Spleen (tissue), 11 donors: ENCODE data around the gene SGCA. TPM values are rescaled to one million over a fixed set of nuclear protein-coding genes. Genes with fewer than 3 reads are reported as not detected.
A peak's percentile ranks its signal among the peaks of the same experiment; 100 is the strongest.

Experiments
- DNase-seq: peaks from one replicate; pipeline ENCODE4 v3.0.0-alpha.2; 2020
- H3K27ac ChIP-seq, 8 donors: fragments of 200-600 bp; sonication (generic) in 7 of 8; 1 replicate in 4 of 8; 2 replicates in 4 of 8; pipeline versions ENCODE4 v1.5.0 to v1.8.0; 2016 to 2021; ENCODE audit warnings: inconsistent platforms in 4 of 8, mild to moderate bottlenecking in 4 of 8, moderate library complexity in 1 of 8
- H3K27me3 ChIP-seq, 7 donors: fragments of 200-600 bp; sonication (generic) in 6 of 7; replicated peaks in 1 of 7; 1 replicate in 4 of 7; 2 replicates in 3 of 7; pipeline versions ENCODE4 v1.5.0 to v1.8.0; 2016 to 2021; ENCODE audit warnings: inconsistent platforms in 3 of 7, mild to moderate bottlenecking in 1 of 7
- H3K36me3 ChIP-seq, 6 donors: fragments of 200-600 bp; sonication (generic) in 5 of 6; 1 replicate in 4 of 6; 2 replicates in 2 of 6; pipeline versions ENCODE4 v1.5.0 to v1.8.0; 2016 to 2021; ENCODE audit warnings: inconsistent platforms in 2 of 6
- H3K4me1 ChIP-seq, 6 donors: fragments of 200-600 bp; sonication (generic) in 5 of 6; 1 replicate in 3 of 6; 2 replicates in 3 of 6; pipeline versions ENCODE4 v1.5.0 to v1.8.0; 2016 to 2021; ENCODE audit warnings: inconsistent platforms in 3 of 6
- H3K4me3 ChIP-seq, 8 donors: fragments of 200-600 bp; sonication (generic) in 7 of 8; 1 replicate in 4 of 8; 2 replicates in 4 of 8; pipeline versions ENCODE4 v1.5.0 to v1.8.0; 2016 to 2021; ENCODE audit warnings: inconsistent platforms in 4 of 8, mild to moderate bottlenecking in 4 of 8, moderate library complexity in 2 of 8
- H3K9me3 ChIP-seq, 8 donors: fragments of 200-600 bp; sonication (generic) in 7 of 8; 1 replicate in 4 of 8; 2 replicates in 4 of 8; pipeline versions ENCODE4 v1.5.0 to v1.8.0; 2016 to 2021; ENCODE audit warnings: inconsistent platforms in 4 of 8
- POLR2A ChIP-seq, 3 donors: fragments of 450-650 bp; IDR thresholded peaks; one replicate each; pipeline ENCODE4 v1.5.1; 2017; ENCODE audit warnings: antibody characterized with exemption in 3 of 3, mild to moderate bottlenecking in 1 of 3
- POLR2AphosphoS5 ChIP-seq, 3 donors: sonication (generic); formaldehyde crosslinking; IDR thresholded peaks; one replicate each; pipeline ENCODE4 v1.5.1; 2017; ENCODE audit warnings: antibody characterized with exemption in 3 of 3
- WGBS, 5 donors: extraction: QIAGEN DNeasy Blood & Tissue Kit in 3 of 5; methylation state at CpG; one replicate each; pipeline versions ENCODE4 v1.1.5 to v1.1.7; 2013 to 2018; 5-methylcytosine and 5-hydroxymethylcytosine counted together
- intact Hi-C: fragments of 100-400 bp; cut with DNase I; formaldehyde crosslinking; loops from one replicate; pipeline ENCODE4 v1.15.0; 2023; ENCODE audit warnings: low total_unique reads
- polyA plus RNA-seq, 3 donors: library from polyadenylated mRNA; stranded (reverse); fragments of 200-250 nt; gene quantifications; one replicate each; pipeline ENCODE4 v1.2.1, GENCODE V29; 2013
- total RNA-seq, 7 donors: library from RNA; depleted of rRNA in 3 of 7; stranded (reverse); fragments of >200 nt in 3 of 7; fragmentation: NEBNext Ultra II Directional in 4 of 7; extraction: Animal tissue kit (Norgen Biotek cat#: 25700) in 4 of 7; gene quantifications; one replicate each; pipeline versions ENCODE4 v1.1.0 to v1.2.1, GENCODE V29; 2016 to 2021
- TF ChIP-seq, protein P1 (sequence below), 11 experiments: fragments of 200-600 bp in 7 of 11; fragments of 450-650 bp in 4 of 11; sonication (generic) in 4 of 11; IDR thresholded peaks in 8 of 11; conservative IDR thresholded peaks in 3 of 11; 1 replicate in 7 of 11; 2 replicates in 4 of 11; pipeline versions ENCODE4 v1.4.0 to v1.8.0; 2016 to 2021; ENCODE audit warnings: antibody characterized with exemption in 11 of 11, inconsistent platforms in 4 of 11, mild to moderate bottlenecking in 1 of 11
- donor health status: healthy with polysubstance abuse.
- donor health status: DM: no; HTN: no; CAD: no; lungs with moderate emphysema.
- donor health status: DM: no; HTN: no; CAD: no.
- donor health status: Bipolar disorder and iron deficiency.
- donor health status: healthy.
- donor health status: DM: no; HTN: no; CAD: no.
- donor health status: DM: yes; HTN: yes; CAD: no.

SGCA gene
- total and polyA plus RNA-seq, 10 donors: 1.2 to 5.9 (median 3.7) TPM; not detected in 1

DNA sequence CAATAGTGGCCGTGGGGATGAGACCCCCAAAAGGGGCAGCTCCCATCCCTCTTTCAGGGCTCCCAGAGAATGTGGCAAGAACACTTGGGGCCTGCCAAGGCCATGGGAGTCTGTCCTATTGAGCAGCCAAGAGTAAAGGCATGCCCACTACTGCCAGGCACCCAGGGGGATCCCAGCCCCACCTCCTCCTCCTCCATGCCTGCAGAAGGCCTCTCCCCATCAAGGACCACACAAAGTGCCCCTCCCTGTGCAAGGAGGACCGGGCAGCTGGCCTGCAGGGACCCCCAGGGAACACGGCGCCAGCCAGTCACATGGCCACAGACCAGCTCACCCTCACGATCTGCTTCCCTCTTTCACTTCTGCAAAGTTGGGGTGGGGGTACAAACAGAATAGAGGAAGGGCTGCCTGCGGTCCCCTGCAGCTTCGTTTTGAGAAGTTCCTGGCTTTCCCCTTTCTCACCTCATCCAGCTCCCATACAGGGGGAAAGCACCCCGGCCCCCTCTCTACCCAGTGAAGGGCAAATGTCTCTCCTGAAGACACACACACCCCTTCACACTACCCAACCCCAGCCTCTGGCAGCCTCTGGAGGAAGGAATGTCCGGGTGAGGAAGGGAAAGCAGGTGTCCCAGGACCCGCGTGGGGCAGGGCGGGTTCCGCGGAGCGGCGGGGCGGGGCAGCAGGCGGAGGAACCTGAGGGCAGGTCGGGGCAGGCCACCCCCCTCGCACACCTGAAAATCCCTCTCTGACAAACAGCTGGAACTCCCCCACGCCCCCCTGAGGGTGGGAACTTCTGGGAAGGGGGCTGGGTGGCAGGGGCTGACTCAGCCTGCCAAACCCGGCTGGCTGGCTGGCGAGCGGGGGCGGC lies 17.3 kb upstream of the SGCA start:
- H3K4me1 ChIP-seq: peaks cover 53 to 90% (median 73%) of the 10 kb centered on the region in 6 donors
- intact Hi-C loops: no loop called here
- TF ChIP-seq POLR2AphosphoS5 (IDR thresholded peaks at IDR 0.05) (peak; percentile 70 to 76 (median 70)), POLR2A (IDR thresholded peaks at IDR 0.05) (no peak)
- TF ChIP-seq, protein P1, sequence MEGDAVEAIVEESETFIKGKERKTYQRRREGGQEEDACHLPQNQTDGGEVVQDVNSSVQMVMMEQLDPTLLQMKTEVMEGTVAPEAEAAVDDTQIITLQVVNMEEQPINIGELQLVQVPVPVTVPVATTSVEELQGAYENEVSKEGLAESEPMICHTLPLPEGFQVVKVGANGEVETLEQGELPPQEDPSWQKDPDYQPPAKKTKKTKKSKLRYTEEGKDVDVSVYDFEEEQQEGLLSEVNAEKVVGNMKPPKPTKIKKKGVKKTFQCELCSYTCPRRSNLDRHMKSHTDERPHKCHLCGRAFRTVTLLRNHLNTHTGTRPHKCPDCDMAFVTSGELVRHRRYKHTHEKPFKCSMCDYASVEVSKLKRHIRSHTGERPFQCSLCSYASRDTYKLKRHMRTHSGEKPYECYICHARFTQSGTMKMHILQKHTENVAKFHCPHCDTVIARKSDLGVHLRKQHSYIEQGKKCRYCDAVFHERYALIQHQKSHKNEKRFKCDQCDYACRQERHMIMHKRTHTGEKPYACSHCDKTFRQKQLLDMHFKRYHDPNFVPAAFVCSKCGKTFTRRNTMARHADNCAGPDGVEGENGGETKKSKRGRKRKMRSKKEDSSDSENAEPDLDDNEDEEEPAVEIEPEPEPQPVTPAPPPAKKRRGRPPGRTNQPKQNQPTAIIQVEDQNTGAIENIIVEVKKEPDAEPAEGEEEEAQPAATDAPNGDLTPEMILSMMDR (IDR thresholded peaks at IDR 0.05 in 8 of 11, conservative IDR thresholded peaks at IDR 0.05 in 3 of 11): peak in 1 of 11 experiments; percentile 19
- no peaks in the 10 kb centered on the region for H3K9me3 ChIP-seq
- peak overlapping the region; percentile 83 to 98 (median 88) for H3K4me3 ChIP-seq
- peak overlapping the region; percentile 73 to 99 (median 97) for H3K27ac ChIP-seq
- peaks cover 0 to 33% (median 17%) of the 10 kb centered on the region in 6 donors for H3K36me3 ChIP-seq
- H3K27me3 ChIP-seq: no peaks in the 10 kb centered on the region
- WGBS, 5 donors: 0 to 1% (median 1%) methylated on average over 16 to 25 of the region's 25 CpGs
- DNase-seq: peak; percentile 95

DNA sequence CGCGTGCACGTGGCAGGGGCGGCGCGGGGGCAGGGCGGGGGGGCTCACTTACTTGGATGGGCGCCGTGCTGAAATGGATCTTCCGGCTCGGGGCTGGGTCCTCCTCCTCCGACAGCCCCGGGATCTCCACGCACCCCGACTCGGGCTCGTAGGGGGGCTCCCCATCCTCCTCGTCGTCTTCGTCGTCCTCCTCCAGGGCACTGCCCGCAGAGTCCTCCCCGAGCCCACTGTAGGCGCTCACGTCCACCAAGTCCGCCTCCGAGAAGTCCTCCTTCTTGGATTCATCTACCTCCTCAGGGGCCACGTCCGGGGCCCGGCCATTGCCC lies 16.8 kb upstream of the SGCA start:
- peak overlapping the region; percentile 83 to 98 (median 88) for H3K4me3 ChIP-seq
- H3K36me3 ChIP-seq: peaks cover 0 to 27% (median 11%) of the 10 kb centered on the region in 6 donors
- no peaks in the 10 kb centered on the region for H3K9me3 ChIP-seq
- no peaks in the 10 kb centered on the region for H3K27me3 ChIP-seq
- intact Hi-C loops: no loop called here
- H3K27ac ChIP-seq: peak overlapping the region; percentile 73 to 99 (median 97)
- no peak for DNase-seq
- WGBS, 5 donors: 0 to 1% (median 0%) methylated on average over 17 to 30 of the region's 30 CpGs
- TF ChIP-seq POLR2A (IDR thresholded peaks at IDR 0.05) (no peak), POLR2AphosphoS5 (IDR thresholded peaks at IDR 0.05) (no peak)
- TF ChIP-seq, protein P1 (IDR thresholded peaks at IDR 0.05 in 8 of 11, conservative IDR thresholded peaks at IDR 0.05 in 3 of 11): no peak
- H3K4me1 ChIP-seq: peaks cover 58 to 90% (median 73%) of the 10 kb centered on the region in 6 donors

DNA sequence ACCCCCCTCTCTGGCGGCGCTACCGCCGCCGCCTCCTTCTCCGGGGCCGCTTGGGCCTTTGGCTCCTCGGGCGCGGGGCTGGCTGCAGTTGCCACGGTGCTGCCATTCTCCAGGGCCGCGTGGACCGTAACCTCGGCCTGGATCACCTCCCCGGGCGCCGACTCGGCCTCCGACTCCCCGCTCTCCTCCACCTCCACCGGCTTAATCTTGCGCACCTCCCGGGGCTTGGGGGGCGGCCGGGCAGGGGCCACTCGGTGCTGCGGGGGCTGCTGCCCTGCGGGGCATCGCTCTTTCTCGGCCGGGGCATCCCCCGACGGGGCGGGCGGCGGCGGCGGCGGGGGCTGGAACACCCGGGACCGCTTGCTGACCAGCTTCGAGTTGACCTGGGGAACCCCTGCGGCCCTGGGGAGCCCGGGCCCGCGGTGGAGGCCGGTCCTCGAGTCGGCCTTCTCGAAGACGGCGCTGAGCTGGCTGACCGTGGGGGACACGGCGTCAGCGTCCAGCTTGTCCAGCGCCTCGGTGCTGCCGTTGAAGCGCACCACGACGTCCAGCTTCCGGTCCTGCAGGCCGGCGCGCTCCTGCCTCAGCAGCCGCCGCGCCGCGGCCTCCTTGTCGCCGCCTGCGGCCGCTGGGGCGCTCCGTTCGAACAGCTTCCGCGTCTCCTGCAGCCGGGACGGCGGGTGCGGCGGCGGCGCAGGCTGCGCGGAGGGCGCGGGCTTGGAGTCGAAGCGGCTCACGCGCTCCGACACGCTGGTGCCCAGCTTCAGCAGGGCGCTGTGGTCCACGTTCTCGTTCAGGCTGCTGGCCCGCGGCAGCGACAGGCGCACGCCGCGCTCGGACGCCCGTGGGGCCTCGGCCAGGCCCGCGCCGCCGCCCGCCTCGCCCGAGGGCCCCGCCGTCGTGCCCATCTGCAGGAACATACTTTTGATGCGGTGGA lies 16.1 kb upstream of the SGCA start:
- Histone ChIP-seq H3K27ac (peak overlapping the region; percentile 73 to 99 (median 97)), H3K4me1 (peaks cover 61 to 90% (median 74%) of the 10 kb centered on the region in 6 donors), H3K27me3 (no peaks in the 10 kb centered on the region), H3K9me3 (no peaks in the 10 kb centered on the region), H3K4me3 (peak overlapping the region; percentile 83 to 98 (median 88)), H3K36me3 (peaks cover 0 to 21% (median 5%) of the 10 kb centered on the region in 6 donors)
- WGBS, 5 donors: 0 to 1% (median 1%) methylated on average over 32 to 123 of the region's 123 CpGs
- TF ChIP-seq POLR2AphosphoS5 (IDR thresholded peaks at IDR 0.05): peak; percentile 45 to 76 (median 63)
- TF ChIP-seq POLR2A (IDR thresholded peaks at IDR 0.05): no peak
- TF ChIP-seq, protein P1 (IDR thresholded peaks at IDR 0.05 in 8 of 11, conservative IDR thresholded peaks at IDR 0.05 in 3 of 11): peak in 7 of 11 experiments; percentile 7 to 41 (median 22)
- DNase-seq: peak; percentile 95
- intact Hi-C loops: no loop called here
